SK-N-SH treated with all-trans-retinoic acid at 6 μM for 48 hours (cell line): ENCODE measurements around the gene ITPR3.

Experiments
- ATAC-seq: fragments of 200-7000 bp; cut with Tn5 transposase; 3 replicates; pipeline ENCODE4 v1.9.1; 2020; ENCODE audit warnings: mild to moderate bottlenecking, moderate library complexity
- ARNTL ChIP-seq: fragments of 450-650 bp; formaldehyde crosslinking; IDR thresholded peaks from 2 replicates; pipeline ENCODE4 v1.5.0; 2020; ENCODE audit warnings: low read depth, mild to moderate bottlenecking, moderate library complexity, borderline replicate concordance
- BACH2 ChIP-seq: fragments of 250-450 bp; sonication (Bioruptor Pico); IDR thresholded peaks from 2 replicates; pipeline ENCODE4 v1.9.0; 2021; ENCODE audit warnings: mild to moderate bottlenecking, borderline replicate concordance
- CREB5 ChIP-seq: fragments of 250-450 bp; sonication (Bioruptor Pico); IDR thresholded peaks from 2 replicates; pipeline ENCODE4 v1.5.1; 2020; ENCODE audit warnings: low read depth, mild to moderate bottlenecking, moderate library complexity
- CSRNP3 ChIP-seq: fragments of 250-450 bp; sonication (Bioruptor Pico); IDR thresholded peaks from 2 replicates; pipeline ENCODE4 v1.5.1; 2021; ENCODE audit warnings: mild to moderate bottlenecking, moderate library complexity
- GLIS3 ChIP-seq: fragments of 250-450 bp; sonication (Bioruptor Pico); IDR thresholded peaks from 2 replicates; pipeline ENCODE4 v1.5.0; 2020; ENCODE audit warnings: mild to moderate bottlenecking, moderate library complexity
- ISL1 ChIP-seq: fragments of 250-450 bp; sonication (Bioruptor Pico); IDR thresholded peaks from 2 replicates; pipeline ENCODE4 v2.1.2; 2022; ENCODE audit warnings: mild to moderate bottlenecking, moderate library complexity
- OSR1 ChIP-seq: fragments of 250-450 bp; sonication (Bioruptor Pico); IDR thresholded peaks from 2 replicates; pipeline ENCODE4 v1.8.0; 2022; ENCODE audit warnings: moderate library complexity, mild to moderate bottlenecking, inconsistent platforms
- PATZ1 ChIP-seq: fragments of 250-450 bp; sonication (Bioruptor Pico); IDR thresholded peaks from 2 replicates; pipeline ENCODE4 v1.8.0; 2020; ENCODE audit warnings: mild to moderate bottlenecking, moderate library complexity, borderline replicate concordance
- POU6F1 ChIP-seq: fragments of 250-450 bp; sonication (Bioruptor Pico); IDR thresholded peaks from 2 replicates; pipeline ENCODE4 v1.8.0; 2021; ENCODE audit warnings: low read depth, mild to moderate bottlenecking, moderate library complexity, borderline replicate concordance
- PPARA ChIP-seq: fragments of 250-450 bp; sonication (Bioruptor Pico); IDR thresholded peaks from 2 replicates; pipeline ENCODE4 v1.5.0; 2020; ENCODE audit warnings: mild to moderate bottlenecking, borderline replicate concordance
- RARB ChIP-seq: fragments of 250-450 bp; sonication (Bioruptor Pico); IDR thresholded peaks from 2 replicates; pipeline ENCODE4 v1.8.0; 2021; ENCODE audit warnings: mild to moderate bottlenecking, moderate library complexity
- SNAI2 ChIP-seq: fragments of 250-450 bp; sonication (Bioruptor Pico); IDR thresholded peaks from 2 replicates; pipeline ENCODE4 v1.5.0; 2020; ENCODE audit warnings: mild to moderate bottlenecking, moderate library complexity
- TCF4 ChIP-seq: fragments of 250-450 bp; sonication (Bioruptor Pico); IDR thresholded peaks from 2 replicates; pipeline ENCODE4 v1.8.0; 2021; ENCODE audit warnings: mild to moderate bottlenecking, moderate library complexity, borderline replicate concordance
- TOX ChIP-seq: fragments of 250-450 bp; sonication (Bioruptor Pico); IDR thresholded peaks from 2 replicates; pipeline ENCODE4 v1.8.0; 2021; ENCODE audit warnings: mild to moderate bottlenecking, moderate library complexity, borderline replicate concordance
- TSHZ2 ChIP-seq: fragments of 250-450 bp; sonication (Bioruptor Pico); IDR thresholded peaks from 2 replicates; pipeline ENCODE4 v1.5.0; 2020; ENCODE audit warnings: mild to moderate bottlenecking, moderate library complexity
- ZC3H10 ChIP-seq: fragments of 250-450 bp; sonication (Bioruptor Pico); IDR thresholded peaks from 2 replicates; pipeline ENCODE4 v1.5.1; 2021; ENCODE audit warnings: mild to moderate bottlenecking, moderate library complexity
- ZFP3 ChIP-seq: fragments of 250-450 bp; sonication (Bioruptor Pico); IDR thresholded peaks from 2 replicates; pipeline ENCODE4 v1.5.0; 2020; ENCODE audit warnings: mild to moderate bottlenecking, moderate library complexity
- ZFP30 ChIP-seq: fragments of 450-650 bp; formaldehyde crosslinking; IDR thresholded peaks from 2 replicates; pipeline ENCODE4 v1.5.0; 2022; ENCODE audit warnings: mild to moderate bottlenecking, moderate library complexity
- ZNF565 ChIP-seq: fragments of 450-650 bp; formaldehyde crosslinking; conservative IDR thresholded peaks from 2 replicates; pipeline ENCODE4 v1.5.0; 2020; ENCODE audit warnings: low read depth, mild to moderate bottlenecking, moderate library complexity
- ZNF70 ChIP-seq: fragments of 450-650 bp; formaldehyde crosslinking; IDR thresholded peaks from 2 replicates; pipeline ENCODE4 v1.5.0; 2020; ENCODE audit warnings: mild to moderate bottlenecking, moderate library complexity
- ZNF8 ChIP-seq: fragments of 450-650 bp; formaldehyde crosslinking; IDR thresholded peaks from 2 replicates; pipeline ENCODE4 v1.5.0; 2020; ENCODE audit warnings: mild to moderate bottlenecking, moderate library complexity

Gene ITPR3

GRCh38 chr6:33665957-33666356 lies 44.8 kb downstream of the ITPR3 start:
- ATAC-seq, result no peak
- no peak for TF ChIP-seq PATZ1
- TF ChIP-seq ZNF70 (CRISPR knock-in tag), result no peak
- no peak for TF ChIP-seq TCF4 (CRISPR knock-in tag)
- no peak for TF ChIP-seq ZNF565 (CRISPR knock-in tag)
- no peak for TF ChIP-seq OSR1 (CRISPR knock-in tag)
- TF ChIP-seq ZFP30 (CRISPR knock-in tag), result no peak
- TF ChIP-seq ZFP3 (CRISPR knock-in tag), result no peak
- no peak for TF ChIP-seq BACH2 (CRISPR knock-in tag)
- TF ChIP-seq PPARA (CRISPR knock-in tag), result no peak
- no peak for TF ChIP-seq CSRNP3 (CRISPR knock-in tag)
- TF ChIP-seq TOX (CRISPR knock-in tag), result no peak
- TF ChIP-seq ARNTL (CRISPR knock-in tag), result no peak
- TF ChIP-seq ISL1, result no peak
- TF ChIP-seq ZNF8, result no peak
- no peak for TF ChIP-seq POU6F1
- TF ChIP-seq ZC3H10 (CRISPR knock-in tag), result no peak
- TF ChIP-seq TSHZ2 (CRISPR knock-in tag), result no peak
- TF ChIP-seq CREB5, result no peak
- no peak for TF ChIP-seq RARB (CRISPR knock-in tag)

- ATAC-seq, result no peak
- TF ChIP-seq TOX (CRISPR knock-in tag) (no peak), SNAI2 (CRISPR knock-in tag) (no peak), CSRNP3 (CRISPR knock-in tag) (no peak), GLIS3 (CRISPR knock-in tag) (no peak), ZNF565 (CRISPR knock-in tag) (no peak), OSR1 (CRISPR knock-in tag) (no peak), POU6F1 (no peak), ISL1 (no peak), PATZ1 (no peak), BACH2 (CRISPR knock-in tag) (no peak), CREB5 (no peak)
These were observed 46.0 kb downstream of the ITPR3 start for GRCh38 chr6:33667072-33667471.
